Stimulated activated naive CD8-positive, alpha-beta T cell treated with anti-CD3 and anti-CD28 coated beads, Interleukin-15, Interleukin-2, amounts not matched to agents 100 U/mL and 50 U/mL, for 24 hours (primary cell): ENCODE data around the gene SMU1.

Experiments
- ATAC-seq: fragments of 150-1000 bp; cut with Tn5 transposase; one replicate; pipeline ENCODE4 v1.10.0; 2021
- DNase-seq: peaks from one replicate; pipeline ENCODE4 v3.0.0; 2021

SMU1 gene

DNA sequence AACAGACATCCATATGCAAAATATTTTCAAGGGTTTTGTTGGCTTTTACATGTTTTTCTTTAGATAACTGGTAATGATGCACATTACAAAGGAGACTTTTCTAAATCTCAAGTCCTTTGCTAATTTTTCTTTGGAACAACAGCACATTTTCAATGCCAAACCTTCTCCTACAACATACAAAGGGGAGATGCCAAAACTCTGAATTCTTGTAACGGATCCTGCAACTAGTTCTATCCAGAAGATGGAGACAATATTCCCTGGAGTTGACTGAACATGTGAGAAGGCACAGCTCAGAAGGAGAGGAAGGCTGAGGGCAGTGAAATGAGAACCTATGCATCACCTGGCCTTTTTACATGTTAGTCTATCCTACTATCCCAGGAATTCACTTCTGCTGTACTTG, 30.4 kb downstream of the SMU1 start:
- DNase-seq: no peak
- ATAC-seq: no peak

DNA sequence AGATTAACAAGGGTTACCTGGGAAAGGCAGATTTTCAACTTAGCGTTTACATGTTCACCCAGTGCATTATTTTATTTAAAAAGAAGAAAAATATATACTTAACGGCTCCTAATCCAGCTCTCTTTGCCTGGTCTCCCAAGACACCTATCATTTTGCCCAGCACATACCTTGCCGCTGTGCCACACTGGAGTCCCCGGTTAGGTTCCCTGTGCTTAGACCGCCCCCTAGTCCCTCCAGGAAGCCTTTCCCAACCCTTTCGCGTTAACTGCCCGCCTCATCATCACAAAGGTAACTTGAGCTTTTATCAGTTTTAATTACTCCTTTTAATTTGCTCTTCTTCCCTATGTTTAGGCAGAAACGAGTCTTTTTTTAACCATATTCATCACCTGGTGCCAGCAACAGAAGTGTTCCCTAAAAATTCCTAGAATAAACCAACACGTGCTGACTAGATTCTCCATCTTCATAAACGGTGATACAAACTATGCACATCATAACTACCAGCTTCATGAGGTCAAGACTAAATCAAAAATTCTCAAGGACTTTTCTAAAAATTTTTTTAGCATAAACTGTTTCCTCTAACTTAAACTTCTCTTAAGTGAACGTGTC, 31.7 kb downstream of the SMU1 start:
- ATAC-seq (no peak), DNase-seq (no peak)

DNA sequence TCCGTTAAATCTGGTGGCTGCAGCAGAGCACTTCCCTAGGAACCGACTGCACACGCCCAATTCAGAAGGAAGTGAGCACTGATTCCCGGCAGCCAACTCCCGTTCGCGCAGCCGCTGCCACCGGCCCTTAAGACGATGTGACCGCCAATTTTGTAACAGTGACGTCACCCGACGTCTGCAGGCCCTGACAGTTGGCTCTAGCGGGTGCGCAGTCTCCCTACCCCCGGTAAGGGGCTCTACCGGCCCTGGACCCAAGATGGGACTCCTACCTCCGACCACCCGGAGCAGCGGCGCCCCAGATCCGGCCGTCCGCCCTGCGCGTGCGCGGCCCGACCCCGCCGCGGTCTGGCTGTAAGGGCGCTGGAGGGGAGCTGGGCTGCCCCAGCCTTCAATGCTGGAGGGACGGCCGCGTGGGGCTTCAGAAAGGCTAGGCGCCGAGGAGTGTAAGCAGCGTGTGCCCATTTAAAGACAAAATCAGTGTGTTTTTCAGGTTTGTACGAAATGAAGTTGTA, 32.3 kb downstream of the SMU1 start:
- DNase-seq (peak; percentile 73), ATAC-seq (peak; percentile 85)

DNA sequence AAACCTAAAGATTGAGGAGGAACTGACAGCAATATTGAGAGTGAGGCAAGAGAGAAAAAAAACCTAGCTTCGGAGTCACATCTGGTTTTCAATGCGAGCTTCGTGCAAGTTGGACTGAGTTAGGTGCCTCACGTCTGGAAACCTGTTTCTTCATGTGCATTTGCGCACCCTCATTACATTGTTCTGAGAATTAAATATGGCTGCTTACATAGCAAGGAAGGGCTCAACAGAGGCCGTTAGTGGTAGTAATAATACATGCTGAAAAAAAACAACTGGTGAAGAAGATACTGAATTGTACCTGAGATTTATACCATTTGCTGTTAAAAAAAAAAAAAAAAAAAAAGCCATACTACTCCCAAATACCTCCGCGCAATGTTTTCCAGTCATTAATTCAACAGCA, 32.8 kb downstream of the SMU1 start:
- ATAC-seq (no peak), DNase-seq (no peak)

DNA sequence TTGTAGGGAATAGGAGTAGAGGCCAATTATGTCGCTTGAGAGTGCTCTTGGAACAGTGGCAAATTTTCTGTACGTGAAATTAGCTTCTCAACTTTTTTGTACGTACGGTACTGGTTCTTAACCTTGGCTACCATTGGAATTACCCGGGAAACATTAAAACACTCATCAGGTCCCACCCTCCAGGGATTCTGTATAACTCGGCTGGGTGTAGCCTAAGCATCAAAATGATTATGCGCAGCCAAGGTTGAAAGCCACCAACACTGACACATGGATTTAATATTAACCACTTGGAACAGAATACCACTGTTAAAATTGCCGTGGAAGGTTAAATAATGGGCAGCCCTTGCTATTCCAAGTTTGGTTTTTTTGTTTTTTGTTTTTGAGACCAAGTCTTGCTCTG, 34.0 kb downstream of the SMU1 start:
- ATAC-seq (no peak), DNase-seq (no peak)

DNA sequence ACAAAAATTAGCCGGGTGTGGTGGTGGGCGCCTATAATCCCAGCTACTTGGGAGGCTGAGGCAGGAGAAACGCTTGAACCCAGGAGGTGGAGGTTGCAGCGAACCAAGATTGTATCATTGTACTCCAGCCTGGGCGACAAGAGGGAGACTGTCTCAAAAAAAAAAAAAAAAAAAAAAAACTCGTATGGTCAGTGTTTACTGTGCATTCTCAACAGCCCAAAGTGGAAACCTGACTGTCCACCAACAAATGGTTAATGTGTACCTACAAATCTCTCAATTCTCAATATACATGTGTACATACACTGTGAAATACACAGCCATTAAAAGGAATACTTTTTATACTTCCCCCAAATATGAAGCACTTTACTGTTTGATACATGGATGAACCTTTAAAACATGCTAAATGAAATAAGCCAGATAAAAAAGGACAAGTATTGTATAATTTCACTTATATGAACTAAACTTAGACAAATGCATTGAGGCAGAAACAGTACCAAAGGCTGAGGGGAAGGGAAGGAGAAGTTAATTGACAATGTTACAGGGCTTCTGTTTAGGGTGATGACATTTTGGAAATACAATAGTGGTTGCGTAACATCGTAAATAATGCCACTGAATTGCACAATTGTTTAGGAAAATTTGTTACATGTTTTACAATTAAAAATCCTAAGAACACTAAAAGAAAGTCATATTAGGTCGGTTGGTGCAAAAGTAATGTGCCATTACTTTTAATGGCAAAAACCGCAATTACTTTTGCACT, 34.9 kb downstream of the SMU1 start:
- DNase-seq: no peak
- no peak for ATAC-seq

DNA sequence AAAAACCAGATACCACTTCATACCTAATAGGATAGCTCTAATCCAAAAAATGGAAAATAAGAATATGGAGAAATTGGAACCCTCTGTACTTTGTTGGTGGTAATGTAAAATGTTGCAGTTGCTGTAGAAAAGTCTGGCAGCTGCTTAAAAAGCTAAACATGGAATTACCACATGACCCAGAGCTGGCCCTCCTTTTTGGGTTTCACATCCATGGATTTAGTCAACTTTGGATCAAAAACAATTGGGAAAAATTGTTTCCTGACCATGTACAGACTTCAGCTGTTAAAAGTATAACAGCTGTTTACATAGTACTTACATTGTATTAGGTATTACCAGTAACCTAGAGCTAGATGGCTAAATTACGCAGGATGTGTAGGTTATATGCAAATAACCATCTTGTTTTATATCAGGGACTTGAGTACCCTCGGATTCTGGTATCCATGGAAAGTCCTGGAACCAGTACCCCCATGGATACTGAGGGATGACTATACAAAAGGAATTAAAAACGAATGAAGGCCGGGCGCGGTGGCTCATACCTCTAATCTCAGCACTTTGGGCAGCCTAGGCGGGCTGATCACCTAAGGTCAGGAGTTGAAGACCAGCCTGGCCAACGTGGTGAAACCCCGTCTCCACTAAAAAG, 35.6 kb downstream of the SMU1 start:
- ATAC-seq (no peak), DNase-seq (no peak)

GRCh38 chr9:33032865-33033264, 43.6 kb downstream of the SMU1 start:
- ATAC-seq: no peak
- no peak for DNase-seq

- DNase-seq (no peak), ATAC-seq (no peak)
Observed at GRCh38 chr9:33032292-33032691, 44.2 kb downstream of the SMU1 start.

- DNase-seq (no peak), ATAC-seq (no peak)
Observed at GRCh38 chr9:33030285-33030684, 46.2 kb downstream of the SMU1 start.

- DNase-seq: no peak
- no peak for ATAC-seq
Observed at GRCh38 chr9:33029231-33029786, 47.2 kb downstream of the SMU1 start.

DNA sequence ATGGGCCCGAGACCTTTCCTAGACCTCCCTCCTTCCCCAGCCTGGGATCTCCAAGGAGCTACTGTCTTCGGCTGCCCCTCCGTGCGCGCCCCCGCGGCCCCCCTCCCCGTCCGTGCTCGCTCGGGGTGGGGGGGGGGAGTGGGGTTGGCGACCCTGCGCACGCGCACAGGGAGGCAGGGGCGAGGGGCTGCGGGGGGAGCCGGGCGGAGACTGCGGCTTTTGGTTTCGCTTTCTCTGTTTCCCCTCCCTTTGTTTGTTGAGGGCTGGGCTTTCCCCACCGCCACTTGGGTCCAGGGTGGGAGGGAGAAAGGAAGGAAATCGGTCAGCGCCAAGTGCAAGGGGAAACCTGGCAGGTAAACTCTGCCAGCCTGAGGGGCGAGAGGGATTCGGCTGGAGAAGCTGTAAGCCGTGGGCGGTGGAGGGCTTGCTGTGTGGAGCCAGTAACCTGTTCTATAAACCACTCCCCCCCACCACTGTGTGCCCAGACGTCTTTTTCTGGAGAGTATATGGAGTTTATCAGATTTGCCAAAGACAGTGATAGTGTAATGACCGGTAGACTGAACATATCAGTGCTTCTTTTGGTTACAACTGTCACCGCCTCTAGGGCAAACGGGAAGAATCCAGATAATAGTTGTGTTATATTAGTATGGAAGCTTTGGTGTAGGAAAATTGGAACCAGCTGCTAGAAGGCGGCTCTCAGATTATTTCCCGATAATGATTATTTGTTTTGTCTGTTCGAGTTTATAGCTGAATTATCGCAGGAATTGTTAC, 50.7 kb downstream of the SMU1 start:
- ATAC-seq (peak; percentile 55), DNase-seq (peak; percentile 83)

DNA sequence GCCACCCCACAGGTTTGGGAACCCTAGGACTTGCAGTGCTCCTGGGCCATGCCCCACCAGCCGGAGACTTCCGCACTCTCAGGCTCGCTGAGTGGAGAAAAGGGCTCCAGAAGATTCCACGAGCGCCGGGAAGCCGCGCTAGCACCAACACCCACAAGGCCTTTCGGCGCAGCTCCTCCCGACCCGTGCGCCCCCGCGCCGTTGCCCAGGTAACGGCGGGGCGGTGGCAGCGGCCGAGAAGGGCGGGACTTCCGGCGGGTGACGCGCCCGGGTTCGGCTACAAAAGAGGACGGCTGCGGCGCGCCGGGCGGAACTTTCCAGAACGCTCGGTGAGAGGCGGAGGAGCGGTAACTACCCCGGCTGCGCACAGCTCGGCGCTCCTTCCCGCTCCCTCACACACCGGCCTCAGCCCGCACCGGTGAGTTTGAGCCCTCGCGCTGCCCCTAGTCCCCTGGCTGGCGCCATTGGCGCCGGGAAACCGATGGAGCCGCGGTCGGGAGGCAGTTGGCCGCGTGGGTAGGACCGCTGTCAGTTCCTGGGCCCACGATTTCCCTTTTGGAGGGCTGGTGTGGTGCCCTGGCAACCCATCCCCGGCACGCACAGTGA, 51.4 kb downstream of the SMU1 start, which contains the start of gene DNAJA1:
Gene DNAJA1 (plus strand): TSS at position 308 of the 606 bp plus-strand sequence. CDS start 1,212 bp downstream, outside the sequence.
- ATAC-seq (peak; percentile 89), DNase-seq (peak; percentile 98)

DNA sequence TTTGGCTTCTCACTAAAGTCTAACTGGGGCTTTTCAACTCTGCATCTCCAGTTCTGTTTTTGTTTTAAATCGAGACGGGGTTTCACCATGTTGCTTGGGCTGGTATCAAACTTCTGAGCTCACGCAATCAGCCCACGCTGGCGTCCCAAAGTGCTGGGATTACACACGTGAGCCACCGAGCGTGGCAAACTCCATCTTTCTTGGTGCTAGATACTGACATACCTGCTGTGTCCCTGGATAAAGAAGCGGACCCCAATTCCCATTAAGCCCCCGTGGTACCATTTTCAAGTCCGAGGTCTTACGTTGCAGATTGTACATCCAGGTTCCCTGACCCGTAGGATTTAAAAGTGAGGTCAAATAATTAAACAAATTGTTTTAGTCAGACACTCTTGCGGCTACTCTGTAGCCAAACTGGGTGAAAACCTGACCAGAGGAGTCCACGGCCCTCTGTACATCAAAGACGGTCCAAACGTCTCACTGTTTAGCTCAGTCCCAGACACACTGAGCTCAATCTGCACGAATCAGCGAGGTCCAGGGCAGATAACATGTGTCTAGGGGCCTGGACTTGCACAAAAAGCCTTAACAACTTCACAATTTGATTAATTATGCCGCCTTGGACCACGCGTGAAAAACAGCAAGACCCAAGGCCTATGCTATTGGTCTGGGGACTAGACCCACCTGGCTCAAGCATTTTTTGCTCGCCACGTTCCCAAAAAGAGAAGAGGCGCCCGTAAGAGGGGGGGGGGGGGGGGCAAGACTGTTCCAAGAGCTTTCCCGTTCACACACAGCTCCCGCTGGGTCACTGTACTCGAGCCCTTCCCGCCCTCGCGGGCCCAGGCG, 52.1 kb downstream of the SMU1 start:
- DNase-seq (no peak), ATAC-seq (peak; percentile 5)

GRCh38 chr9:33023661-33024060, 52.8 kb downstream of the SMU1 start:
- DNase-seq (no peak), ATAC-seq (no peak)

DNA sequence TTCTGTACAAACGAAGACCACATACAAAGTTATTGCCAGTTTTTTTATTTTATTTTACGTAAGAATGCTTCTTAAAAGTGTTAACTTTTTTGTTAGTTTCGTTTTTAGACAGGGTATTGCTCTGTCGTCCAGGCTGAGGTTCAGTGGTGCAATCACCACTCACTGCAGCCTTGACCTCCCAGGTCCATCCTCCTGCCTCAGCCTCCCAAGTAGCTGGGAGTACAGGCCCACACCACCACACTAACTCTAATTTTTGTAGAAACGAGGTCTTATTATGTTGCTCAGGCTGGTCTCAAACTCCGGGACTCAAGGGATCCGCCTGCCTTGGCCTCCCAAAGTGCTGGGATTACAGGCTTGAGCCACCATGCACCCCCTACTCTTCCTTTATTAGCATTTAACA, 53.7 kb downstream of the SMU1 start:
- no peak for DNase-seq
- ATAC-seq: no peak

GRCh38 chr9:33022303-33022702, 54.2 kb downstream of the SMU1 start:
- no peak for DNase-seq
- ATAC-seq: no peak

DNA sequence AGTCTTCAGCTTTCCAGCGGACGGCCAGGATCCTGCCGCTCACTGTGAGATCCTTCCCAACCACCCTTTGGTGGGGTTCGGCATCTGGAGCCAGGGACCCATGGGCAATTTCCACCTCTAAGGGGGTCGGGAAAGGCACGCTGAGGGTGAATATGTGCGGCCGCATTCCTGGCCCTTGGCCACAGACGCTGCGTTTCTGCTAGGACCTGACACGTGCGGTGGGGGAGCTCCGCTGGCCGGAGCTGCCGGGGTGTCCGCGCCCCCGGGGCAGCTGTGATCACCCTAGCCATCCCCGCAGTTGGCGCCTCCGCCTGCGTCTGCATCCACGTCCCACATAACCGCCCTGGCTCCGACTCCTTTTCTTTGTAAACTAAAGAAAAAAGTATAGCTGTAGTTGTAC, 56.7 kb downstream of the SMU1 start:
- no peak for DNase-seq

GRCh38 chr9:33017283-33018041, 59.0 kb downstream of the SMU1 start:
- DNase-seq (no peak), ATAC-seq (peak; percentile 14)

More for the DNA sequence above, 56.7 kb downstream of the SMU1 start:
- ATAC-seq: no peak

- DNase-seq (no peak), ATAC-seq (no peak)
Observed at GRCh38 chr9:33014665-33015014, 61.8 kb downstream of the SMU1 start.
